Left renal pelvis (tissue), 4 donors: ENCODE measurements around the gene AP3D1. TPM values are rescaled to one million over a fixed set of nuclear protein-coding genes. Genes with fewer than 3 reads are reported as not detected.

Experiments
- DNase-seq, 4 donors: peaks; one replicate each; pipeline ENCODE4 v3.0.0-alpha.2; 2013; ENCODE audit warnings: low read depth in 4 of 4, low spot score in 3 of 4
- polyA plus RNA-seq, 4 donors: library from polyadenylated mRNA; unstranded; fragments of 120-200 nt; gene quantifications; one replicate each; pipeline ENCODE4 v1.2.1, GENCODE V29; 2013; ENCODE audit not compliant: insufficient read length in 4 of 4

The AP3D1 gene
- polyA plus RNA-seq, 4 donors = 80.3 to 113 (median 98.6) TPM

- peak in 3 of 4 donors; percentile 80 to 86 (median 84) for DNase-seq
These were observed 100.2 kb downstream of the AP3D1 start, which contains the start of gene MKNK2 for GRCh38 chr19:2050991-2051772. Gene MKNK2, minus strand, starts transcription at chr19:2051244. Its CDS starts 393 bp downstream, at chr19:2050851.

Other genes with a start within 250 kb of the AP3D1 start
- gene ADAT3, start 246.2 kb downstream of the AP3D1 start, polyA plus RNA-seq = 1 to 10 TPM in 3 of 4 donors, under 1 TPM in 1; 0.96 to 5.2 (median 1.9) TPM
- gene SCAMP4, start 246.2 kb downstream of the AP3D1 start, polyA plus RNA-seq = 10 to 100 TPM; 44.6 to 97.3 (median 66.7) TPM
- 10 to 100 TPM; 44.1 to 68.8 (median 56.2) TPM for gene CSNK1G2, start 210.4 kb downstream of the AP3D1 start, polyA plus RNA-seq
- 100 to 1,000 TPM in 1 of 4 donors, 10 to 100 TPM in 3; 90.4 to 129 (median 95.5) TPM for gene BTBD2, start 135.9 kb downstream of the AP3D1 start, polyA plus RNA-seq
- gene MKNK2, start 100.3 kb downstream of the AP3D1 start, polyA plus RNA-seq = 10 to 100 TPM; 41.2 to 82.1 (median 62.1) TPM
- 10 to 100 TPM; 21.4 to 29.1 (median 25.2) TPM for gene MOB3A, start 55.2 kb downstream of the AP3D1 start, polyA plus RNA-seq
- 10 to 100 TPM in 1 of 4 donors, 1 to 10 TPM in 3; 5.9 to 11.0 (median 6.9) TPM for gene IZUMO4, start 54.7 kb downstream of the AP3D1 start, polyA plus RNA-seq
- gene DOT1L, start 12.4 kb upstream of the AP3D1 start, polyA plus RNA-seq = 10 to 100 TPM; 18.2 to 38.0 (median 26.6) TPM
- gene PLEKHJ1, start 84.8 kb upstream of the AP3D1 start, polyA plus RNA-seq = 10 to 100 TPM; 53.6 to 86.5 (median 56.1) TPM
- gene SF3A2, start 85.3 kb upstream of the AP3D1 start, polyA plus RNA-seq = 10 to 100 TPM; 67.6 to 94.0 (median 72.6) TPM
- gene AMH, start 97.8 kb upstream of the AP3D1 start, polyA plus RNA-seq = 1 to 10 TPM; 2.2 to 3.2 (median 2.8) TPM
- gene JSRP1, start 104.9 kb upstream of the AP3D1 start, polyA plus RNA-seq = 1 to 10 TPM in 1 of 4 donors, under 1 TPM in 3; 0.34 to 1.5 (median 0.47) TPM
- under 1 TPM in 3 of 4 donors, not detected in 1; 0.07 to 0.14 (median 0.11) TPM for gene PEAK3, start 130.6 kb upstream of the AP3D1 start, polyA plus RNA-seq
- gene LINGO3, start 156.6 kb upstream of the AP3D1 start, polyA plus RNA-seq = under 1 TPM in 2 of 4 donors, not detected in 2; 0.13 to 0.14 TPM
- 100 to 1,000 TPM in 1 of 4 donors, 10 to 100 TPM in 3; 72.9 to 105 (median 80.2) TPM for gene LSM7, start 177.0 kb upstream of the AP3D1 start, polyA plus RNA-seq
- 100 to 1,000 TPM in 1 of 4 donors, 10 to 100 TPM in 3; 41.3 to 128 (median 56.7) TPM for gene SPPL2B, start 177.1 kb upstream of the AP3D1 start, polyA plus RNA-seq
- under 1 TPM; 0.13 to 0.49 (median 0.31) TPM for gene TMPRSS9, start 208.7 kb upstream of the AP3D1 start, polyA plus RNA-seq